ENCODE data around the gene SASH1. TPM values are rescaled to one million over a fixed set of nuclear protein-coding genes. Genes with fewer than 3 reads are reported as not detected.

SASH1 gene
- total RNA-seq, 4 donors from 2014 or later: 132 to 238 (median 160) TPM

DNA sequence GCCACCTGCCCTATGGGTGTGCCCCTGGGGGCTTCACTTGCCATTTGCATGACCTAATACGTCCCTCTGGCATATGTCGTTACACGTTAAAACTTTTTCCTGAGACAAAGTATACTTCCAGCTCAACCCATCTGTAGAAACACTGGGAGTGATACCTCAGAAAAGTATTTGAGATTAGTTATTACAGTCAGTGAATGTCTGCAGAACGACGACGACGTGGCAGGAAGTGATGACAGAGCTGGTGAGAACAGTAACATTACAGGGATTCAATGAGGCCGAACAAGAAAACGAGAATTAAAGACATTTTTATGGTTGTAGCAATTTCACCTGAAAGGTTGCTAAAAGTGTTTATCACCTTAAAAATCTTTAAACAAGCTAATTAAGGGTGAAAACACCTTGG, 40.2 kb downstream of the SASH1 start:
- H3K36me3 ChIP-seq: no peaks in the 10 kb centered on the region
- H3K9me3 ChIP-seq: no peaks in the 10 kb centered on the region
- TF ChIP-seq, protein P1, sequence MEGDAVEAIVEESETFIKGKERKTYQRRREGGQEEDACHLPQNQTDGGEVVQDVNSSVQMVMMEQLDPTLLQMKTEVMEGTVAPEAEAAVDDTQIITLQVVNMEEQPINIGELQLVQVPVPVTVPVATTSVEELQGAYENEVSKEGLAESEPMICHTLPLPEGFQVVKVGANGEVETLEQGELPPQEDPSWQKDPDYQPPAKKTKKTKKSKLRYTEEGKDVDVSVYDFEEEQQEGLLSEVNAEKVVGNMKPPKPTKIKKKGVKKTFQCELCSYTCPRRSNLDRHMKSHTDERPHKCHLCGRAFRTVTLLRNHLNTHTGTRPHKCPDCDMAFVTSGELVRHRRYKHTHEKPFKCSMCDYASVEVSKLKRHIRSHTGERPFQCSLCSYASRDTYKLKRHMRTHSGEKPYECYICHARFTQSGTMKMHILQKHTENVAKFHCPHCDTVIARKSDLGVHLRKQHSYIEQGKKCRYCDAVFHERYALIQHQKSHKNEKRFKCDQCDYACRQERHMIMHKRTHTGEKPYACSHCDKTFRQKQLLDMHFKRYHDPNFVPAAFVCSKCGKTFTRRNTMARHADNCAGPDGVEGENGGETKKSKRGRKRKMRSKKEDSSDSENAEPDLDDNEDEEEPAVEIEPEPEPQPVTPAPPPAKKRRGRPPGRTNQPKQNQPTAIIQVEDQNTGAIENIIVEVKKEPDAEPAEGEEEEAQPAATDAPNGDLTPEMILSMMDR (IDR thresholded peaks at IDR 0.05): no peak
- no peak for TF ChIP-seq EP300 (IDR thresholded peaks at IDR 0.05)
- no peak for TF ChIP-seq POLR2A (IDR thresholded peaks at IDR 0.05)
- H3K4me1 ChIP-seq: peaks cover 0 to 49% (median 6%) of the 10 kb centered on the region in 4 donors
- H3K27me3 ChIP-seq: no peaks in the 10 kb centered on the region
- peak overlapping the region in 1 of 4 donors; percentile 65 for H3K27ac ChIP-seq
- 76 to 81% methylated on average over 9 of the region's 9 CpGs for WGBS, 2 donors
- DNase-seq (ENCODE audit: low spot score in 2 of 2): no peak
- H3K4me3 ChIP-seq: no peak overlapping the region

DNA sequence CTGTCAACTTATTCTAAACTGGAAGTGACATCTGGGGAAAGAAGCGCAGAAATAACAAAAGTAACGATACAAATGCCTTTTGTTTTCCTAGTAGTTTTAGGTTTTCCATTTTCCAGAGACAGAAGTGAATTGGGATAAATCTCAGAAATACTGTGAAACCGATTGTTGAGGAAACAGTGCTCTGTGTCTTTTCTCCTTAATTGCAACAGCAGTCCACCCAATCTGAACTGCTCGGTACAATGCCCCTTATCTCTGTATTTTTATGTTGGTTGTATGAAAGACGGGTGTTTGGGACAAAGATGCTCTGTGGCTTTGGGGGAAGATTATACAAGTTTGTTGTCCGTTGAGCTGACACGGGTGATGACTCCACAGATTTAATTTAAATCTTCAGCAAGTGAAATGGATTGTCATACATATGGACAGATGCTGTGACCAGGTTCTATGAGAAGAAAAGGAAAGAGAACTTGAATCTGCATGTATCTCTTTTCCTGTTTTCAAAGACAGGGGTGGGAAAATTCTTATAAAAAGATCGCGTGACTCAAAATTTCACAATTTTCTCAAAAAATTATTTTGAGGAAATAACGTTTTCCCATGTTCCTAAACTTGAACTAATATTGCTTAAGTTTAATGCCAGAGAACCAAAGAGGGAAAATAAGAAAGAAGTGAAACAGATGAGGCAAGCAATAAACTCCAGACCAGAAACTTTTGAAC, 41.2 kb downstream of the SASH1 start:
- H3K27ac ChIP-seq: peak overlapping the region in 2 of 4 donors; percentile 47 to 65
- WGBS, 2 donors: 39 to 45% methylated on average over 10 of the region's 10 CpGs

DNA sequence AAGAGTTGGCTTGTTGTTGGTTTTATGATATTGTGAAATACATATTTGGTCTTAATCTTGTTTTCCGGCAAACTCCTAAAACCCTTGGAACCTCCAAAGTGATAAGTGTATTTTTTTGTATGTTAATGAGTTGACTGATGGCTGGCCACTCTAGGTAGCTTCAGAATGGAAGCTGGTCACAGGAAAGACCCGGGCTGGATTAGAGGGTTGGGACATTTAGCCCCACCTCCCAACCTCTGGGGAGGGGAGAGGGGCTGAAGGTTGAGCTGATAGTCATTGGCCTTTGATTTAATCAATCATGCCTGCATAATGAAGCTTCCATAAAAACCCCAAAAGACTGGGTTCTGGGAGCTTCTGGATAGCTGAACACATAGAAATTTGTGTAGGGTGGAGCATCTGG, 42.7 kb downstream of the SASH1 start:
- TF ChIP-seq EP300 (IDR thresholded peaks at IDR 0.05) (no peak), POLR2A (IDR thresholded peaks at IDR 0.05) (no peak)
- peaks cover 0 to 9% (median 0%) of the 10 kb centered on the region in 3 donors for H3K36me3 ChIP-seq
- no peaks in the 10 kb centered on the region for H3K27me3 ChIP-seq
- peaks cover 0 to 47% (median 6%) of the 10 kb centered on the region in 4 donors for H3K4me1 ChIP-seq
- H3K4me3 ChIP-seq: no peak overlapping the region
- DNase-seq (ENCODE audit: low spot score in 2 of 2): no peak
- H3K27ac ChIP-seq: peak overlapping the region in 1 of 4 donors; percentile 4
- H3K9me3 ChIP-seq: no peaks in the 10 kb centered on the region
- 73 to 80% methylated on average over 2 of the region's 2 CpGs for WGBS, 2 donors

More for the DNA sequence above, 41.2 kb downstream of the SASH1 start:
- TF ChIP-seq EP300 (IDR thresholded peaks at IDR 0.05) (peak; percentile 35 to 51), POLR2A (IDR thresholded peaks at IDR 0.05) (no peak)
- TF ChIP-seq, protein P1 (IDR thresholded peaks at IDR 0.05): no peak
- no peaks in the 10 kb centered on the region for H3K9me3 ChIP-seq
- peaks cover 0 to 55% (median 6%) of the 10 kb centered on the region in 4 donors for H3K4me1 ChIP-seq
- H3K27me3 ChIP-seq: no peaks in the 10 kb centered on the region
- no peak overlapping the region for H3K4me3 ChIP-seq
- H3K36me3 ChIP-seq: no peaks in the 10 kb centered on the region
- DNase-seq (ENCODE audit: low spot score in 2 of 2): no peak

DNA sequence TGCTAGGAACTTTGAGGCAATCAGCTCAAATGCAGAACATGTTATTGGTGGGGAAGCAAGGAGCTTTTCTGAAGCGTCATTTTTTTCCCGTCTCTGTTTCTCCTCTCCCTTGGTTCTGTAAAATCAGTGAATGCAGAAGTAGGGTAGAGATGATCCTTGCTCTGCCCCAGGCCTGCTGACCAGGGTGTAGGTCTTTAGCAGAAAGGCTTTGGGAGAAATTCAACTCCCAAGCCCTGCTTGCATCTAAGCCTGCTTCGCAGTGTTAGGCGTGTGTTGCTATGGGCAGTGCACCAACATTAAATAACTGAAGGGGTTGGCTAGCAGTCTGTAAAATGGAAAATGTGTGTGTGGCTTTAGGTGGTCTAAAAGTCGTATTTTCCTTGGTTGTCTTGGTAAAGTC, 45.9 kb downstream of the SASH1 start:
- no peaks in the 10 kb centered on the region for H3K9me3 ChIP-seq
- no peak overlapping the region for H3K4me3 ChIP-seq
- peaks cover 0 to 16% (median 0%) of the 10 kb centered on the region in 3 donors for H3K36me3 ChIP-seq
- TF ChIP-seq, protein P1 (IDR thresholded peaks at IDR 0.05): no peak
- TF ChIP-seq EP300 (IDR thresholded peaks at IDR 0.05): no peak
- no peak for TF ChIP-seq POLR2A (IDR thresholded peaks at IDR 0.05)
- H3K4me1 ChIP-seq: peaks cover 0 to 31% (median 1%) of the 10 kb centered on the region in 4 donors
- H3K27ac ChIP-seq: no peak overlapping the region
- DNase-seq (ENCODE audit: low spot score in 2 of 2): no peak
- no peaks in the 10 kb centered on the region for H3K27me3 ChIP-seq
- 74 to 78% methylated on average over 5 of the region's 5 CpGs for WGBS, 2 donors

DNA sequence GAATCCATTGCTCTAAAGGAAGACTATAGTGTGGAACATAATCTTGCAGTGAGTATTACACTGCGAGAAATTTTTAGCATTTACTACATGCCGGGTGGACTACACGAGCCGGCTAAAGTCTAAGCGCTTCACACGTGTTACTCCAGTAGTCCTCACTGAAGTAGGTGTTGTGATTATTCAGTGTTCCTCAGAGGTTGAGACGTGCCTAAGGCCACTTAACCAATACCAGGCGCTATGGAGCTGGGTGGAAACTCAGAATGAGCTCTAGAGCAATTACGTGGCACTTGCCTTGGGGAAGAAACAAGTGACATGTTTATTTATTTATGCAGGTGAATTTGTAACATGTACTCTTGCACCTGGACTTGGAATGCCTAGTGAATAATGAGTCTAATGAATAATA, 46.4 kb downstream of the SASH1 start:
- DNase-seq (ENCODE audit: low spot score in 2 of 2): no peak
- H3K36me3 ChIP-seq: peaks cover 0 to 16% (median 0%) of the 10 kb centered on the region in 3 donors
- WGBS, 2 donors: 84 to 90% methylated on average over 9 of the region's 9 CpGs
- no peak overlapping the region for H3K27ac ChIP-seq
- peaks cover 0 to 27% (median 0%) of the 10 kb centered on the region in 4 donors for H3K4me1 ChIP-seq
- H3K9me3 ChIP-seq: no peaks in the 10 kb centered on the region
- TF ChIP-seq, protein P1 (IDR thresholded peaks at IDR 0.05): no peak
- TF ChIP-seq EP300 (IDR thresholded peaks at IDR 0.05): no peak
- H3K27me3 ChIP-seq: no peaks in the 10 kb centered on the region
- H3K4me3 ChIP-seq: no peak overlapping the region

Measured in tibial nerve (tissue), 4 donors.